ENCODE results near the gene GPATCH8. TPM values are rescaled to one million over a fixed set of nuclear protein-coding genes. Genes with fewer than 3 reads are reported as not detected.

The GPATCH8 gene
- total and polyA plus RNA-seq, 9 of the 15 experiments (the other 6 are each of a cell fraction or from before 2014, with no cell fraction given): 10.6 to 29.6 (median 13.2) TPM

- TF ChIP-seq ZBTB11 (CRISPR knock-in tag; IDR thresholded peaks at IDR 0.05) (peak in 1 of 3 experiments; percentile 93; a peak in 2 of 6 replicates), RNF2 (IDR thresholded peaks at IDR 0.05) (peak; percentile 76), ZNF444 (CRISPR knock-in tag; IDR thresholded peaks at IDR 0.05) (no peak), NELFE (IDR thresholded peaks at IDR 0.05; ENCODE audit: insufficient read depth, insufficient read length) (no peak), ZNF316 (IDR thresholded peaks at IDR 0.05) (no peak), RBM25 (IDR thresholded peaks at IDR 0.05; ENCODE audit: low read depth, low read length, severe bottlenecking) (no peak), MYBL2 (IDR thresholded peaks at IDR 0.05; ENCODE audit: low read depth) (no peak), MYBL2 (CRISPR knock-in tag; IDR thresholded peaks at IDR 0.05; ENCODE audit: borderline replicate concordance) (no peak), WHSC1 (IDR thresholded peaks at IDR 0.05; ENCODE audit: low read length) (no peak), FOXK2 (conservative IDR thresholded peaks at IDR 0.05 in 1 of 2, IDR thresholded peaks at IDR 0.05 in 1 of 2; ENCODE audit: low read depth in 2 of 2) (no peak), NCOR1 (IDR thresholded peaks at IDR 0.05) (peak; percentile 85), CBFA2T2 (conservative IDR thresholded peaks at IDR 0.05) (peak; percentile 90), KLF10 (CRISPR knock-in tag; IDR thresholded peaks at IDR 0.05) (no peak), ZKSCAN8 (CRISPR knock-in tag; IDR thresholded peaks at IDR 0.05) (peak; percentile 63; the same call in 1 of the 2 replicates), ELF4 (CRISPR knock-in tag; IDR thresholded peaks at IDR 0.05) (peak; percentile 33; the same call in 1 of the 2 replicates), ZNF174 (CRISPR knock-in tag; IDR thresholded peaks at IDR 0.05) (no peak), NCOA2 (IDR thresholded peaks at IDR 0.05; ENCODE audit: partially characterized antibody in 2 of 2) (no peak), NFYB (IDR thresholded peaks at IDR 0.05; ENCODE audit: extremely low read depth, insufficient read length) (no peak)
These were observed 113.4 kb downstream of the GPATCH8 start (continued) for GRCh38 chr17:44389723-44390202.

Measured in K562 (cell line).